Femur (tissue), 1 donor: Measurements from ENCODE around the gene AP5B1.

Source experiments
- DNase-seq: peaks from one replicate; pipeline ENCODE4 v3.0.0-alpha.2; 2017

The AP5B1 gene

GRCh38 chr11:65780770-65781151 is at the start of gene AP5B1:
Gene AP5B1, minus strand, starts transcription at chr11:65780976. Its CDS starts 385 bp downstream, at chr11:65780591.
- DNase-seq: peak; percentile 70

GRCh38 chr11:65829459-65829858 is 48.7 kb upstream of the AP5B1 start:
- no peak for DNase-seq

- DNase-seq: no peak
Measured at GRCh38 chr11:65826984-65827735, 46.4 kb upstream of the AP5B1 start.

GRCh38 chr11:65822776-65823528 is 42.2 kb upstream of the AP5B1 start:
- no peak for DNase-seq

GRCh38 chr11:65821107-65821506 is 40.3 kb upstream of the AP5B1 start:
- no peak for DNase-seq

GRCh38 chr11:65817835-65818680 is 37.3 kb upstream of the AP5B1 start:
- DNase-seq: peak; percentile 94

- DNase-seq: no peak
Measured at GRCh38 chr11:65817312-65817834, 36.6 kb upstream of the AP5B1 start.

- no peak for DNase-seq
Measured at GRCh38 chr11:65816696-65817095, 35.9 kb upstream of the AP5B1 start.

GRCh38 chr11:65814986-65815565 is 34.3 kb upstream of the AP5B1 start:
- no peak for DNase-seq

GRCh38 chr11:65814131-65814985 is 33.6 kb upstream of the AP5B1 start:
- DNase-seq: no peak

- no peak for DNase-seq
Measured at GRCh38 chr11:65811764-65812475, 31.1 kb upstream of the AP5B1 start.

- no peak for DNase-seq
Measured at GRCh38 chr11:65810046-65810868, 29.5 kb upstream of the AP5B1 start.

- DNase-seq: no peak
Measured at GRCh38 chr11:65809496-65809895, 28.7 kb upstream of the AP5B1 start.

- no peak for DNase-seq
Measured at GRCh38 chr11:65808744-65809341, 28.1 kb upstream of the AP5B1 start.

- DNase-seq: no peak
Measured at GRCh38 chr11:65806979-65807378, 26.2 kb upstream of the AP5B1 start.

- no peak for DNase-seq
Measured at GRCh38 chr11:65803797-65804492, 23.2 kb upstream of the AP5B1 start.

GRCh38 chr11:65802841-65803240 is 22.1 kb upstream of the AP5B1 start:
- DNase-seq: no peak

- no peak for DNase-seq
Measured at GRCh38 chr11:65801153-65801987, 20.6 kb upstream of the AP5B1 start.
